GM12878 (cell line): ENCODE data around the gene BRCA2. TPM values are rescaled to one million over a fixed set of nuclear protein-coding genes. Genes with fewer than 3 reads are reported as not detected.

Experiments
- ATAC-seq: fragments of 200-7000 bp; cut with Tn5 transposase; 3 replicates; pipeline ENCODE4 v1.9.1; 2020; ENCODE audit warnings: mild to moderate bottlenecking, moderate library complexity
- BruUV-seq: library from RNA; stranded (reverse); fragments of 400-500 nt; replicated peaks from 2 replicates; lab custom pipeline; 2021; lab: Mats Ljungman, UMichigan
- CTCF ChIA-PET: fragments of 300-600 bp; sonication (Branson Sonifier 250); formaldehyde crosslinking; extraction: SDS; loops from one replicate; lab custom pipeline; 2021; ENCODE audit warnings: inconsistent platforms; lab: Yijun Ruan, JAX
- POLR2A ChIA-PET: fragments of 350-600 bp; formaldehyde crosslinking; extraction: SDS; loops from one replicate; lab custom pipeline; 2021; ENCODE audit warnings: inconsistent platforms; lab: Charles Lee
- RAD21 ChIA-PET: fragments of 300-600 bp; sonication (Branson Sonifier 250); formaldehyde crosslinking; loops from one replicate; lab custom pipeline; 2023; ENCODE audit warnings: antibody characterized with exemption; ENCODE audit not compliant: unreplicated experiment; lab: Charles Lee
- SMC1A ChIA-PET: fragments of 300-600 bp; sonication (Branson Sonifier 250); formaldehyde crosslinking; loops from one replicate; lab custom pipeline; 2023; ENCODE audit not compliant: unreplicated experiment, uncharacterized antibody; lab: Charles Lee
- DNase-seq: peaks from one replicate; pipeline ENCODE4 v3.0.0-alpha.2; 2011; ENCODE audit warnings: low read depth, low spot score
- FAIRE-seq: peaks from 3 replicates; lab custom pipeline; 2011; peaks lifted over from hg19 to GRCh38; lab: Jason Lieb, UNC
- H2AFZ ChIP-seq: 2 replicates; pipeline ENCODE4 v1.6.0; 2011; ENCODE audit warnings: low read depth, low read length, control low read depth; ENCODE audit not compliant: control insufficient read depth
- H3K27ac ChIP-seq: 2 replicates; pipeline ENCODE4 v1.5.1; 2011; ENCODE audit warnings: control low read depth; ENCODE audit not compliant: control insufficient read depth, insufficient read depth
- H3K27me3 ChIP-seq, 2 experiments: replicated peaks in 1 of 2; 2 replicates each; pipeline versions ENCODE4 v1.6.0 to v1.6.1; 2011; ENCODE audit warnings: low read length in 1 of 2; ENCODE audit not compliant: control insufficient read depth in 2 of 2, insufficient read depth in 2 of 2
- H3K36me3 ChIP-seq, 2 experiments: 2 replicates each; pipeline ENCODE4 v1.5.1; 2011; ENCODE audit warnings: low read length in 1 of 2; ENCODE audit not compliant: control insufficient read depth in 2 of 2, insufficient read depth in 2 of 2
- H3K4me1 ChIP-seq: 2 replicates; pipeline ENCODE4 v1.6.1; 2011; ENCODE audit warnings: mild to moderate bottlenecking, low read length, moderate library complexity, mixed read lengths; ENCODE audit not compliant: control insufficient read depth, insufficient read depth
- H3K4me2 ChIP-seq: 2 replicates; pipeline ENCODE4 v1.6.0; 2011; ENCODE audit warnings: control low read depth; ENCODE audit not compliant: control insufficient read depth, insufficient read depth
- H3K4me3 ChIP-seq: fragments of 200-600 bp; sonication (generic); 2 replicates; pipeline ENCODE4 v1.5.1; 2016
- H3K79me2 ChIP-seq: 2 replicates; pipeline ENCODE4 v1.6.0; 2011; ENCODE audit warnings: low read length; ENCODE audit not compliant: control insufficient read depth, insufficient read depth
- H3K9ac ChIP-seq: 2 replicates; pipeline ENCODE4 v1.8.0; 2011; ENCODE audit warnings: low read length, control low read depth, mixed read lengths; ENCODE audit not compliant: control insufficient read depth, insufficient read depth
- H3K9me3 ChIP-seq: replicated peaks from 3 replicates; pipeline ENCODE4 v1.5.1; 2011; ENCODE audit warnings: mild to moderate bottlenecking, low read length; ENCODE audit not compliant: control insufficient read depth, insufficient read depth
- H4K20me1 ChIP-seq: 2 replicates; pipeline ENCODE4 v1.6.0; 2011; ENCODE audit not compliant: control insufficient read depth, insufficient read depth
- CHD2 ChIP-seq: IDR thresholded peaks from 2 replicates; pipeline ENCODE4 v1.6.1; 2011; ENCODE audit warnings: low read depth, low read length, improper control_type of control experiment, borderline replicate concordance
- CREM ChIP-seq: IDR thresholded peaks from 2 replicates; pipeline ENCODE4 v1.6.1; 2014; ENCODE audit warnings: antibody characterized with exemption, low read depth
- HDAC2 ChIP-seq: fragments of 200-600 bp; sonication (generic); IDR thresholded peaks from 2 replicates; pipeline ENCODE4 v1.6.1; 2017
- IKZF2 ChIP-seq, 2 experiments: fragments of 450-650 bp; IDR thresholded peaks; 2 replicates each; pipeline ENCODE4 v1.6.1; 2017; ENCODE audit warnings: mild to moderate bottlenecking in 2 of 2, moderate library complexity in 2 of 2
- NKRF ChIP-seq: fragments of 450-650 bp; conservative IDR thresholded peaks from 2 replicates; pipeline ENCODE4 v1.6.1; 2017; ENCODE audit warnings: mild to moderate bottlenecking, moderate library complexity
- PAX5 ChIP-seq: IDR thresholded peaks from 2 replicates; pipeline ENCODE4 v1.6.1; 2011; ENCODE audit warnings: low read depth, low read length, borderline replicate concordance
- ZNF687 ChIP-seq: fragments of 450-650 bp; IDR thresholded peaks from 2 replicates; pipeline ENCODE4 v1.6.1; 2017; ENCODE audit warnings: mild to moderate bottlenecking, moderate library complexity
- WGBS: methylation state at CpG from one replicate; pipeline ENCODE4 v1.1.6; 2016; ENCODE audit warnings: low lambda C conversion rate; ENCODE audit not compliant: insufficient replicate concordance, insufficient coverage; ENCODE audit errors: missing lambda C conversion rate; 5-methylcytosine and 5-hydroxymethylcytosine counted together
- in situ Hi-C: fragments of 300-500 bp; cut with MboI; formaldehyde crosslinking; loops from 9 replicates; pipeline ENCODE4 v1.14.3; 2018; ENCODE audit warnings: mixed read lengths
- intact Hi-C: fragments of 100-400 bp; cut with micrococcal nuclease; formaldehyde crosslinking; loops from one replicate; pipeline ENCODE4 v1.14.2; 2022; ENCODE audit not compliant: unreplicated experiment
- polyA plus RNA-seq, 11 experiments: library from polyadenylated mRNA; depleted of rRNA in 4 of 11; unstranded in 6 of 11; stranded (reverse) in 5 of 11; fragments of >200 nt; fragmentation: Nextera tagmentation in 4 of 11; fragmentation: Illumina TruSeq in 1 of 11; extraction: Ambion mirVana in 4 of 11; extraction: Trizol in 1 of 11; gene quantifications; 1 replicate in 1 of 11; 2 replicates in 10 of 11; pipeline versions ENCODE4 v1.2.1 to v1.2.3, GENCODE V29; 2011 to 2016; ENCODE audit warnings: inconsistent platforms in 2 of 11, missing spikeins in 2 of 11, low read depth in 1 of 11
- total RNA-seq, 4 experiments: library from RNA; depleted of rRNA in 3 of 4; stranded (reverse); fragments of >200 nt in 3 of 4; fragmentation: Illumina TruSeq in 1 of 4; extraction: Trizol in 1 of 4; gene quantifications; 2 replicates each; pipeline versions ENCODE4 v1.2.1 to v1.2.3, GENCODE V29; 2013 to 2021
- TF ChIP-seq, protein P1 (sequence below): fragments of 450-650 bp; formaldehyde crosslinking; IDR thresholded peaks from 2 replicates; pipeline ENCODE4 v1.4.0; 2022; ENCODE audit warnings: mild to moderate bottlenecking, moderate library complexity
- TF ChIP-seq, protein P2 (sequence below): fragments of 450-650 bp; IDR thresholded peaks from 2 replicates; pipeline ENCODE4 v1.6.1; 2017; ENCODE audit warnings: antibody characterized with exemption, mild to moderate bottlenecking, moderate library complexity

The BRCA2 gene
- total and polyA plus RNA-seq, 10 of the 15 experiments (the other 5 are each of a cell fraction or from before 2014, with no cell fraction given), result 7.6 to 42.2 (median 23.9) TPM

DNA sequence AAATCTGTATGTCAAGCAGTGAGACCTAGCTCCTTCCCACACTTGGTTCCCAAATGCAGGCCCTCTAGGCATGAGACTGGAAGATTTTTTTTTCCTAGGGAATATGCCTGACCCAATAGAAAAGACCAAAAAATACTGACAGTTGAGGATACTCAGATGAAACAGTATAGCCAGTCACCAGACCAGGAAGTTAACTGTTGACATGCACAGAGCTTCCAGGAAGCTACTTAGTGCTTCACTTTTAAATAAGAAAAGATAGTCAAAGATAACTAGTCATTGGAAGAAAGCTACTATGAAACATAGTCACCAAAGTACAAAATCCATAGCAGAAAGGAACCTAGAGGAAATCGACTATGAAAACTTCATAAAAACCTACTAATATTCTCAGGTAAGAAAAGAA is 32.3 kb downstream of the BRCA2 start:
- ATAC-seq, result no peak
- no peaks in the 10 kb centered on the region for H3K79me2 ChIP-seq
- H3K27me3 ChIP-seq, result no peaks in the 10 kb centered on the region
- H3K36me3 ChIP-seq, result peaks cover 0 to 6% of the 10 kb centered on the region in 2 experiments; a peak in 1 of 4 replicates
- H3K4me1 ChIP-seq, result no peaks in the 10 kb centered on the region
- no peak overlapping the region for H3K27ac ChIP-seq
- no peak overlapping the region for H2AFZ ChIP-seq
- H3K4me2 ChIP-seq, result no peak overlapping the region
- ChIA-PET CTCF (interaction anchor here (0.7 to 1.1 kb wide), 2 partner anchors 11 to 68 kb away, joined by 3 read pairs; no protein-coding TSS in a partner anchor), POLR2A (no interaction called here), SMC1A (interaction anchor here (1.0 to 1.7 kb wide), 2 partner anchors 11 to 13 kb away, joined by 4 to 5 read pairs; no protein-coding TSS in a partner anchor), RAD21 (no interaction called here)
- no peaks in the 10 kb centered on the region for H4K20me1 ChIP-seq
- 95% methylated on average over 1 of the region's 1 CpG for WGBS
- H3K9ac ChIP-seq, result no peak overlapping the region
- no peaks in the 10 kb centered on the region for H3K9me3 ChIP-seq
- H3K4me3 ChIP-seq, result no peak overlapping the region
- DNase-seq, result no peak
- no TSS peak for BruUV-seq
- intact Hi-C loops, result no loop called here
- in situ Hi-C loops, result no loop called here
- no peak for FAIRE-seq
- TF ChIP-seq CHD2 (no peak), ZNF687 (no peak), IKZF2 (IDR thresholded peaks at IDR 0.05) (no peak), PAX5 (no peak), HDAC2 (no peak), NKRF (no peak), CREM (no peak)
- TF ChIP-seq, protein P1, sequence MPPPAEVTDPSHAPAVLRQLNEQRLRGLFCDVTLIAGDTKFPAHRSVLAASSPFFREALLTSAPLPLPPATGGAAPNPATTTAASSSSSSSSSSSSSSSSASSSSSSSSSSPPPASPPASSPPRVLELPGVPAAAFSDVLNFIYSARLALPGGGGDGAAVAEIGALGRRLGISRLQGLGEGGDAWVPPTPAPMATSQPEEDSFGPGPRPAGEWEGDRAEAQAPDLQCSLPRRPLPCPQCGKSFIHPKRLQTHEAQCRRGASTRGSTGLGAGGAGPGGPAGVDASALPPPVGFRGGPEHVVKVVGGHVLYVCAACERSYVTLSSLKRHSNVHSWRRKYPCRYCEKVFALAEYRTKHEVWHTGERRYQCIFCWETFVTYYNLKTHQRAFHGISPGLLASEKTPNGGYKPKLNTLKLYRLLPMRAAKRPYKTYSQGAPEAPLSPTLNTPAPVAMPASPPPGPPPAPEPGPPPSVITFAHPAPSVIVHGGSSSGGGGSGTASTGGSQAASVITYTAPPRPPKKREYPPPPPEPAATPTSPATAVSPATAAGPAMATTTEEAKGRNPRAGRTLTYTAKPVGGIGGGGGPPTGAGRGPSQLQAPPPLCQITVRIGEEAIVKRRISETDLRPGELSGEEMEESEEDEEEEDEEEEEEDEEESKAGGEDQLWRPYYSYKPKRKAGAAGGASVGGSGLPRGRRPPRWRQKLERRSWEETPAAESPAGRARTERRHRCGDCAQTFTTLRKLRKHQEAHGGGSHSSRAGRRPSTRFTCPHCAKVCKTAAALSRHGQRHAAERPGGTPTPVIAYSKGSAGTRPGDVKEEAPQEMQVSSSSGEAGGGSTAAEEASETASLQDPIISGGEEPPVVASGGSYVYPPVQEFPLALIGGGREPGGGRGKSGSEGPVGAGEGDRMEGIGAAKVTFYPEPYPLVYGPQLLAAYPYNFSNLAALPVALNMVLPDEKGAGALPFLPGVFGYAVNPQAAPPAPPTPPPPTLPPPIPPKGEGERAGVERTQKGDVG (CRISPR knock-in tag), result no peak
- TF ChIP-seq, protein P2, sequence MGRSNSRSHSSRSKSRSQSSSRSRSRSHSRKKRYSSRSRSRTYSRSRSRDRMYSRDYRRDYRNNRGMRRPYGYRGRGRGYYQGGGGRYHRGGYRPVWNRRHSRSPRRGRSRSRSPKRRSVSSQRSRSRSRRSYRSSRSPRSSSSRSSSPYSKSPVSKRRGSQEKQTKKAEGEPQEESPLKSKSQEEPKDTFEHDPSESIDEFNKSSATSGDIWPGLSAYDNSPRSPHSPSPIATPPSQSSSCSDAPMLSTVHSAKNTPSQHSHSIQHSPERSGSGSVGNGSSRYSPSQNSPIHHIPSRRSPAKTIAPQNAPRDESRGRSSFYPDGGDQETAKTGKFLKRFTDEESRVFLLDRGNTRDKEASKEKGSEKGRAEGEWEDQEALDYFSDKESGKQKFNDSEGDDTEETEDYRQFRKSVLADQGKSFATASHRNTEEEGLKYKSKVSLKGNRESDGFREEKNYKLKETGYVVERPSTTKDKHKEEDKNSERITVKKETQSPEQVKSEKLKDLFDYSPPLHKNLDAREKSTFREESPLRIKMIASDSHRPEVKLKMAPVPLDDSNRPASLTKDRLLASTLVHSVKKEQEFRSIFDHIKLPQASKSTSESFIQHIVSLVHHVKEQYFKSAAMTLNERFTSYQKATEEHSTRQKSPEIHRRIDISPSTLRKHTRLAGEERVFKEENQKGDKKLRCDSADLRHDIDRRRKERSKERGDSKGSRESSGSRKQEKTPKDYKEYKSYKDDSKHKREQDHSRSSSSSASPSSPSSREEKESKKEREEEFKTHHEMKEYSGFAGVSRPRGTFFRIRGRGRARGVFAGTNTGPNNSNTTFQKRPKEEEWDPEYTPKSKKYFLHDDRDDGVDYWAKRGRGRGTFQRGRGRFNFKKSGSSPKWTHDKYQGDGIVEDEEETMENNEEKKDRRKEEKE, result no peak
